Gastrocnemius medialis (tissue), 4 donors: ENCODE measurements around the gene IRAK1BP1. TPM values are rescaled to one million over a fixed set of nuclear protein-coding genes. Genes with fewer than 3 reads are reported as not detected.

Experiments used
- ATAC-seq, 2 donors: fragments of 150-250 bp; one replicate each; pipeline ENCODE4 v1.9.1; 2016
- DNase-seq, 2 donors: peaks; one replicate each; pipeline ENCODE4 v3.0.0-alpha.2; 2019
- H3K27ac ChIP-seq, 4 donors: fragments of 200-600 bp; sonication (generic); 1 replicate in 1 of 4; 2 replicates in 3 of 4; pipeline ENCODE4 v1.5.1; 2016 to 2018; ENCODE audit warnings: mild to moderate bottlenecking in 2 of 4, moderate library complexity in 1 of 4
- H3K27me3 ChIP-seq, 3 donors: fragments of 200-600 bp; sonication (generic) in 2 of 3; 1 replicate in 1 of 3; 2 replicates in 2 of 3; pipeline versions ENCODE4 v1.5.1 to v1.6.0; 2016 to 2019; ENCODE audit warnings: mild to moderate bottlenecking in 1 of 3, moderate library complexity in 1 of 3
- H3K36me3 ChIP-seq, 2 donors: fragments of 200-600 bp; sonication (generic) in 1 of 2; one replicate each; pipeline ENCODE4 v1.5.1; 2017 to 2018
- H3K4me1 ChIP-seq, 2 donors: fragments of 200-600 bp; sonication (generic) in 1 of 2; one replicate each; pipeline ENCODE4 v1.5.1; 2016 to 2017; ENCODE audit warnings: mild to moderate bottlenecking in 2 of 2
- H3K4me3 ChIP-seq, 4 donors: fragments of 200-600 bp; sonication (generic) in 3 of 4; 1 replicate in 1 of 4; 2 replicates in 3 of 4; pipeline ENCODE4 v1.5.1; 2016 to 2019; ENCODE audit warnings: mild to moderate bottlenecking in 2 of 4
- H3K9me3 ChIP-seq, 3 donors: fragments of 200-600 bp; sonication (generic) in 2 of 3; 1 replicate in 1 of 3; 2 replicates in 2 of 3; pipeline ENCODE4 v1.5.1; 2016 to 2019
- CTCF ChIP-seq, 5 experiments: fragments of 450-650 bp in 3 of 5; fragments of 200-600 bp in 2 of 5; sonication (generic) in 2 of 5; IDR thresholded peaks in 4 of 5; conservative IDR thresholded peaks in 1 of 5; 1 replicate in 4 of 5; 2 replicates in 1 of 5; pipeline ENCODE4 v1.5.1; 2016 to 2019; ENCODE audit warnings: antibody characterized with exemption in 5 of 5, mild to moderate bottlenecking in 3 of 5, moderate library complexity in 3 of 5
- POLR2A ChIP-seq, 2 donors: fragments of 450-650 bp; IDR thresholded peaks; one replicate each; pipeline ENCODE4 v1.6.1; 2017; ENCODE audit warnings: antibody characterized with exemption in 2 of 2, mild to moderate bottlenecking in 2 of 2, moderate library complexity in 2 of 2
- in situ Hi-C, 4 donors: fragments of 200-750 bp; cut with MboI; loops; one replicate each; pipeline versions ENCODE4 v1.15.0 to v1.8.0; 2017; ENCODE audit warnings: low sequenced_read_pairs in 4 of 4
- intact Hi-C: fragments of 100-400 bp; cut with DNase I; formaldehyde crosslinking; loops from one replicate; pipeline ENCODE4 v1.15.1; 2023; ENCODE audit warnings: low total_unique reads
- total RNA-seq, 4 donors: library from RNA; depleted of rRNA; stranded (reverse); fragments of >200 nt; gene quantifications; one replicate each; pipeline versions ENCODE4 v1.1.0 to v1.2.3, GENCODE V29; 2016

Gene IRAK1BP1
- 1 to 10 TPM in 2 of 4 donors, under 1 TPM in 2; 0.75 to 1.8 (median 1.0) TPM for total RNA-seq

GRCh38 chr6:78867370-78868040 lies at the start of gene IRAK1BP1:
Gene IRAK1BP1 (plus strand): TSS chr6:78867551. CDS start chr6:78867577, 26 bp downstream.
- in situ Hi-C loops = no loop called here
- intact Hi-C loops = loop anchor here (5.0 kb wide), 1 partner anchor 365 kb away; the partner anchor contains the start of gene HMGN3
- peak within 1 kb of the TSS; percentile 34 to 64 (median 52) for H3K27ac ChIP-seq
- no peaks in the 10 kb centered on the region for H3K36me3 ChIP-seq
- H3K27me3 ChIP-seq = no peaks in the 10 kb centered on the region
- H3K4me1 ChIP-seq = peaks cover 7 to 8% of the 10 kb centered on the region in 2 donors
- peak; percentile 88 to 95 for ATAC-seq
- DNase-seq = peak; percentile 23 to 64
- no peaks in the 10 kb centered on the region for H3K9me3 ChIP-seq
- TF ChIP-seq CTCF (IDR thresholded peaks at IDR 0.05 in 4 of 5, conservative IDR thresholded peaks at IDR 0.05 in 1 of 5) (no peak), POLR2A (IDR thresholded peaks at IDR 0.05) (no peak)
- H3K4me3 ChIP-seq = peak within 1 kb of the TSS; percentile 73 to 94 (median 76)

GRCh38 chr6:78824045-78824444 lies 43.3 kb upstream of the IRAK1BP1 start:
- DNase-seq = no peak
- ATAC-seq = no peak
- in situ Hi-C loops (no loop called here), intact Hi-C loops (no loop called here)
- Histone ChIP-seq H3K27ac (no peak overlapping the region), H3K4me3 (no peak overlapping the region), H3K9me3 (no peaks in the 10 kb centered on the region), H3K27me3 (no peaks in the 10 kb centered on the region), H3K4me1 (no peaks in the 10 kb centered on the region), H3K36me3 (no peaks in the 10 kb centered on the region)
- no peak for TF ChIP-seq CTCF (IDR thresholded peaks at IDR 0.05 in 4 of 5, conservative IDR thresholded peaks at IDR 0.05 in 1 of 5)
- TF ChIP-seq POLR2A (IDR thresholded peaks at IDR 0.05) = no peak

- TF ChIP-seq CTCF (IDR thresholded peaks at IDR 0.05 in 4 of 5, conservative IDR thresholded peaks at IDR 0.05 in 1 of 5) (no peak), POLR2A (IDR thresholded peaks at IDR 0.05) (no peak)
- ATAC-seq = no peak
- no peaks in the 10 kb centered on the region for H3K27me3 ChIP-seq
- H3K36me3 ChIP-seq = no peaks in the 10 kb centered on the region
- H3K9me3 ChIP-seq = no peaks in the 10 kb centered on the region
- H3K4me3 ChIP-seq = no peak overlapping the region
- DNase-seq = no peak
- H3K4me1 ChIP-seq = no peaks in the 10 kb centered on the region
- in situ Hi-C loops (no loop called here), intact Hi-C loops (no loop called here)
- no peak overlapping the region for H3K27ac ChIP-seq
Observed at GRCh38 chr6:78829407-78829806, 37.9 kb upstream of the IRAK1BP1 start.

GRCh38 chr6:78830805-78831204 lies 36.5 kb upstream of the IRAK1BP1 start:
- in situ Hi-C loops (no loop called here), intact Hi-C loops (no loop called here)
- DNase-seq (no peak), ATAC-seq (no peak)
- Histone ChIP-seq H3K27me3 (no peaks in the 10 kb centered on the region), H3K36me3 (no peaks in the 10 kb centered on the region), H3K27ac (no peak overlapping the region), H3K4me3 (no peak overlapping the region), H3K9me3 (no peaks in the 10 kb centered on the region), H3K4me1 (no peaks in the 10 kb centered on the region)
- no peak for TF ChIP-seq CTCF (IDR thresholded peaks at IDR 0.05 in 4 of 5, conservative IDR thresholded peaks at IDR 0.05 in 1 of 5)
- no peak for TF ChIP-seq POLR2A (IDR thresholded peaks at IDR 0.05)
